ENCODE measurements around the gene PITPNB. TPM values are rescaled to one million over a fixed set of nuclear protein-coding genes. Genes with fewer than 3 reads are reported as not detected.

The PITPNB gene
- polyA plus RNA-seq, 4 donors = 13.2 to 47.5 (median 22.8) TPM

DNA sequence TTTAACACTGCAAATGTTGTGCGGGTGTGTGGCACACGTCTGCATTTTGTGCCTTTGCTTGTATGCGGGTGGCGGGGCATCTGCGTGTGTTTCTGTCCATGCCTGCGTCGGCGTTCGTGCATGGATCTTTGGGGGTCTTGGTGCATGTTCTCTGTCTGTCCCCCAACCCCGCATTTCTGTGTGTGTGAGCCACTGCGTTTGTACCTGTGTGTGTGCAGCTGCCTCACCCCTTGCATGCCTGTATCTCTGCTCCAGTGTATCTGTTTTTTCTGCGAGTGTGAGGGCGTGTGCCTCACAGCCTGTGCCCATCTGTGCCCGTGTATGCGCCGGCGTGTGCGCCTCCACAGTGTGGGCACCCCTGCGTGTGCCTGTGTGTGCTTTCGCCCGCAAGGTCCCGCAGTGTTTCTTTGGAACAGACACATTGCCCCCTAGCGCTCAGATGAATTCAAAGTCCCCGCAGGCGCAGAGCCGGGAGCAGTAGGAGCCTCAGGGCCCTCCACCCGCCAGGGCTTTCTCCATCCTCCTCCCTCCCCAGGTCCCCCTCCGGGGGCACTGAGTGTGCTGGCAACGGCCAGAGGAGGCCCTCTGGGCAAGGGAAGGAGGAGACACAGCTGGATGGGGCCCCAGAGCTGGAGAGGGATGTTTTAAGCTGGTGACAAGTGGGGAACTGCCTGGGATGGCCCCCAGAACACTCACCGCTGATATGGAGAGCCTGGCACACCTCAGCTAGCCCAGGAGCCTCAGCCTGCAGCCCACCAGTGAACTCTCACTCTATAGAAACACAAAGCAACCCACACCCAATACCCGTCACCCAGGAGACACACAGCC lies 114.4 kb downstream of the PITPNB start:
- H3K27me3 ChIP-seq (ENCODE audit: control insufficient read depth in 3 of 3, insufficient read depth in 3 of 3, low read length in 3 of 3) = peaks cover 5 to 15% (median 7%) of the 10 kb centered on the region in 3 donors
- peaks cover 0 to 40% (median 0%) of the 10 kb centered on the region in 3 donors for H3K4me1 ChIP-seq (ENCODE audit: control insufficient read depth in 3 of 3, insufficient read depth in 2 of 3, low read depth in 1 of 3, low read length in 2 of 3)
- WGBS, 3 donors = 30 to 34% (median 32%) methylated on average over 30 to 31 of the region's 31 CpGs
- no peaks in the 10 kb centered on the region for H3K9me3 ChIP-seq (ENCODE audit: control insufficient read depth in 2 of 2, insufficient read depth in 1 of 2, low read depth in 1 of 2, low read length in 1 of 2)
- no peak for FAIRE-seq
- DNase-seq = peak; percentile 50 to 87
- no peak overlapping the region for H3K4me3 ChIP-seq (ENCODE audit: low read depth in 1 of 3, low read length in 3 of 3)
- H3K27ac ChIP-seq (ENCODE audit: low read depth in 1 of 3, low read length in 2 of 3) = peak overlapping the region in 1 of 3 donors; percentile 80
- H3K36me3 ChIP-seq (ENCODE audit: control insufficient read depth in 3 of 3, insufficient read depth in 2 of 3, low read depth in 1 of 3, low read length in 3 of 3) = peaks cover 0 to 1% (median 0%) of the 10 kb centered on the region in 3 donors

DNA sequence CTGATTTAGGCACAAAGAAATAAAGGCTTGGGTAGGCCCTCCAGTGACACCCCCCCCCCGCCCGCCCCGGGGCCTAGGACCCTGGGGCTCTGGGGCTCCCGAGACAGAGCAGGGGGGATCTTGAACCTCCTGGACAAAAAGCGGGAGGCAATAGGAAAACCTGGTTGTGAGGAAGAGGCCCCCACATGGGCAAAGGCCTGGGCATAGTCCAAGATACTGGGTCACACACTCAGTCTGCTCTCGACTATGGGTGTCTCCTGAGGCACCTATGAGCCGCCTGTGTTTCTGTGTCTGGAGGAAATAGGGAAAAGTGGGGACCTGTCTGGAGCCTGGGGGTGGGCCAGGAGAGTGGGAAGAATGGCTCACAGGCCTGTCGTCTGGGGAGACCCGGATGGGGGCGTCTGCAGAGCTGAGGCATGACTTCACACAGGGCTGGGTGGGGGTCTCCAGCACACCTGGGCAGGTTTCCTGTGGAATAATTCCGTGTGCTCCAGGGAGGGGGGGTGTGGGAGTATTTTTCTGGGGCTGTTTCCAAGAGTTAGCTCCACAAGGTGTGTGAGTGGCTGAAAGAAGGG lies 115.1 kb downstream of the PITPNB start:
- peak overlapping the region in 1 of 3 donors; percentile 80 for H3K27ac ChIP-seq (ENCODE audit: low read depth in 1 of 3, low read length in 2 of 3)
- DNase-seq = peak in 1 of 2 donors; percentile 72
- no peaks in the 10 kb centered on the region for H3K9me3 ChIP-seq (ENCODE audit: control insufficient read depth in 2 of 2, insufficient read depth in 1 of 2, low read depth in 1 of 2, low read length in 1 of 2)
- FAIRE-seq = no peak
- 56 to 72% (median 64%) methylated on average over 11 of the region's 11 CpGs for WGBS, 3 donors
- H3K27me3 ChIP-seq (ENCODE audit: control insufficient read depth in 3 of 3, insufficient read depth in 3 of 3, low read length in 3 of 3) = peaks cover 7 to 23% (median 10%) of the 10 kb centered on the region in 3 donors
- peaks cover 0 to 3% (median 0%) of the 10 kb centered on the region in 3 donors for H3K36me3 ChIP-seq (ENCODE audit: control insufficient read depth in 3 of 3, insufficient read depth in 2 of 3, low read depth in 1 of 3, low read length in 3 of 3)
- peaks cover 0 to 46% (median 0%) of the 10 kb centered on the region in 3 donors for H3K4me1 ChIP-seq (ENCODE audit: control insufficient read depth in 3 of 3, insufficient read depth in 2 of 3, low read depth in 1 of 3, low read length in 2 of 3)
- no peak overlapping the region for H3K4me3 ChIP-seq (ENCODE audit: low read depth in 1 of 3, low read length in 3 of 3)

DNA sequence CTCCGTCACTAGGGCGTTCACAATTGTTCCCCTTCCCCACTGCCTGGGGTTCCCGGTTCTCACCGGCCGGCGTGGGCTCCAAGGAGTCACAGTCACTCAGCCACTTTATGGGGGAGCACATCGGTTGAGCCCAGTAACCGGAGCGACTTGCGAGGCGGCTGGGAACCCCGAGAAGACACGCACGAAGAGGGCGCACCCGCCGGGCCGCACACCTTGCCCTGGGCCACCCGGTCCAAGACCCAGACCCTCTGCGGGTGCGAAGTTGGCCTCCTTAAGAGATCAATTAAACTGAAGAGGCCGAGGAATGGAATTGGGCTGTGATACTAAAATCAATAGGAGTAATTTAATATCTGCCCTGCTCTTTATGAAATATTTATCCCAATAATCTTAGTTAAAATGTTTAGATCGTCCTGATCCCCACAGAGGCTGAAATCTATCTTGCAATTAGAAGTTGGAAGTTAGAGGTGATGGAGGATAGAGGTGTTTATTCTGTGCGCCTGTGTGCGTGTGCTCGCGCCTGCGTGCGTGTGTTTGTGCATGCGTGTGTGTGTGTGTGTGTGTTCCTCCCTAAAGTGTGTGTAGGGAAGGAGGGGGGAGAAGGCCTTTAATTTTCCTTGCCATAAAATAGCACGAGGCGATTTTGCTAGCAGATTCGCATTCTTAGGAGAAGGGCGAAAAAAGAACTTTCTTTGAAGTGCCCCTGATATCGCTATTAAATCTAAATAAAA lies 116.5 kb downstream of the PITPNB start:
- FAIRE-seq = no peak
- peak overlapping the region; percentile 64 to 71 (median 69) for H3K4me3 ChIP-seq (ENCODE audit: low read depth in 1 of 3, low read length in 3 of 3)
- peak overlapping the region in 1 of 3 donors; percentile 50 for H3K27ac ChIP-seq (ENCODE audit: low read depth in 1 of 3, low read length in 2 of 3)
- H3K9me3 ChIP-seq (ENCODE audit: control insufficient read depth in 2 of 2, insufficient read depth in 1 of 2, low read depth in 1 of 2, low read length in 1 of 2) = no peaks in the 10 kb centered on the region
- H3K27me3 ChIP-seq (ENCODE audit: control insufficient read depth in 3 of 3, insufficient read depth in 3 of 3, low read length in 3 of 3) = peaks cover 7 to 36% (median 22%) of the 10 kb centered on the region in 3 donors
- no peak for DNase-seq
- WGBS, 3 donors = 17 to 27% (median 21%) methylated on average over 35 of the region's 35 CpGs
- H3K36me3 ChIP-seq (ENCODE audit: control insufficient read depth in 3 of 3, insufficient read depth in 2 of 3, low read depth in 1 of 3, low read length in 3 of 3) = peaks cover 0 to 4% (median 0%) of the 10 kb centered on the region in 3 donors
- H3K4me1 ChIP-seq (ENCODE audit: control insufficient read depth in 3 of 3, insufficient read depth in 2 of 3, low read depth in 1 of 3, low read length in 2 of 3) = peaks cover 0 to 50% (median 0%) of the 10 kb centered on the region in 3 donors

Other genes with a start within 250 kb of the PITPNB start
- gene MN1, start 117.5 kb downstream of the PITPNB start, polyA plus RNA-seq = 1 to 10 TPM in 2 of 4 donors, under 1 TPM in 1, not detected in 1; 0.81 to 2.6 (median 2.1) TPM

All from small intestine (tissue), 7 donors.